Chondrocyte (in vitro differentiated cells): ENCODE data around the gene ARHGEF4. TPM values are rescaled to one million over a fixed set of nuclear protein-coding genes. Genes with fewer than 3 reads are reported as not detected.
"Not testable (repeated sequence)": the region's sequence is repeated elsewhere in the genome, so short reads cannot be mapped to it uniquely, and the experiment has no call there.

Experiments
- DNase-seq: peaks from one replicate; pipeline ENCODE4 v3.0.0; 2021; ENCODE audit warnings: mixed read lengths, low spot score
- H3K27ac Mint-ChIP-seq: one replicate; pipeline ENCODE4 v1.8.0; 2021; ENCODE audit warnings: mild to moderate bottlenecking, moderate library complexity, mixed read lengths; ENCODE audit not compliant: unreplicated experiment
- H3K27me3 Mint-ChIP-seq: 2 replicates; pipeline ENCODE4 v1.8.0; 2021; ENCODE audit warnings: low read depth, mixed read lengths
- H3K36me3 Mint-ChIP-seq: 2 replicates; pipeline ENCODE4 v1.8.0; 2021; ENCODE audit warnings: low read depth, mixed read lengths
- H3K4me1 Mint-ChIP-seq: 2 replicates; pipeline ENCODE4 v1.8.0; 2021; ENCODE audit warnings: low read depth, mild to moderate bottlenecking, mixed read lengths
- H3K4me3 Mint-ChIP-seq: one replicate; pipeline ENCODE4 v1.8.0; 2021; ENCODE audit warnings: mild to moderate bottlenecking, moderate library complexity, mixed read lengths; ENCODE audit not compliant: unreplicated experiment
- H3K9me3 Mint-ChIP-seq: 2 replicates; pipeline ENCODE4 v1.8.0; 2021; ENCODE audit warnings: low read depth, mixed read lengths
- total RNA-seq: library from RNA; stranded (reverse); gene quantifications from 3 replicates; pipeline ENCODE4 v1.2.1, GENCODE V29; 2021
- TF ChIP-seq, protein P1 (sequence below): fragments of 200-600 bp; sonication (generic); IDR thresholded peaks from 2 replicates; pipeline ENCODE4 v1.5.0; 2021; ENCODE audit warnings: antibody characterized with exemption, mild to moderate bottlenecking, moderate library complexity

The ARHGEF4 gene
- total RNA-seq, 1 donor from 2014 or later = 12.3 TPM

GRCh38 chr2:131064589-131065512 is 228.1 kb downstream of the ARHGEF4 start:
- H3K27ac Mint-ChIP-seq = peak overlapping the region; percentile 9

DNA sequence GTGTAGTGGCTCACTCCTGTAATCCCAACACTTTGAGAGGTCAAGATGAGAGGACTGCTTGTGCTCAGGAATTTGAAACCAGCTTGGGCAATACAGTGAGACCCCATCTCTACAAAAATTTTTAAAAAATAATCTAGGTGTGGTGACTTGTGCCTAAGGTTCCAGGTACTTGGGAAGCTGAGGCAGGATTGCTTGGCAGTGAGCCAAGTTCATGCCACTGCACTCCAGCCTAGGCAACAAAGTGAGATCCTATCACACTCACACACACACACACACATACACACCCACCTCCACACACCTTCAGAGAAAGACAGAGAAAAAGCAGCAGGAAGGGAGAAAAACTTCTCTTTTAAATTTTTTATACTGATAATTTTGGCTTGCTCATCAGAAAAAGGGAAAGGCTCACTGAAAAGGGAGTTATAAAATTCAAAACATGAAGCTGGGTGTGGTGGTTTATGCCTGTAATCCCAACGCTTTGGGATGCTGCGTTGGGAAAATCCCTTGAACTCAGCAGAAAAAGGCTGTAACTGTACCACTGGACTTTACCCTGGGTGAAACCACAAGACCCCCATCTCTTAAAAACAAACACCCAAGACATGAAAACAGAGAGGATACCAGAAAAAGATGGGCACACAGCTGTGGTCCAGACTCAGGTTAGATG is 230.9 kb downstream of the ARHGEF4 start:
- H3K27me3 Mint-ChIP-seq = no peaks in the 10 kb centered on the region
- H3K27ac Mint-ChIP-seq = no peak overlapping the region
- TF ChIP-seq, protein P1, sequence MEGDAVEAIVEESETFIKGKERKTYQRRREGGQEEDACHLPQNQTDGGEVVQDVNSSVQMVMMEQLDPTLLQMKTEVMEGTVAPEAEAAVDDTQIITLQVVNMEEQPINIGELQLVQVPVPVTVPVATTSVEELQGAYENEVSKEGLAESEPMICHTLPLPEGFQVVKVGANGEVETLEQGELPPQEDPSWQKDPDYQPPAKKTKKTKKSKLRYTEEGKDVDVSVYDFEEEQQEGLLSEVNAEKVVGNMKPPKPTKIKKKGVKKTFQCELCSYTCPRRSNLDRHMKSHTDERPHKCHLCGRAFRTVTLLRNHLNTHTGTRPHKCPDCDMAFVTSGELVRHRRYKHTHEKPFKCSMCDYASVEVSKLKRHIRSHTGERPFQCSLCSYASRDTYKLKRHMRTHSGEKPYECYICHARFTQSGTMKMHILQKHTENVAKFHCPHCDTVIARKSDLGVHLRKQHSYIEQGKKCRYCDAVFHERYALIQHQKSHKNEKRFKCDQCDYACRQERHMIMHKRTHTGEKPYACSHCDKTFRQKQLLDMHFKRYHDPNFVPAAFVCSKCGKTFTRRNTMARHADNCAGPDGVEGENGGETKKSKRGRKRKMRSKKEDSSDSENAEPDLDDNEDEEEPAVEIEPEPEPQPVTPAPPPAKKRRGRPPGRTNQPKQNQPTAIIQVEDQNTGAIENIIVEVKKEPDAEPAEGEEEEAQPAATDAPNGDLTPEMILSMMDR = no peak
- peaks cover 17% of the 10 kb centered on the region for H3K4me1 Mint-ChIP-seq
- H3K4me3 Mint-ChIP-seq = no peak overlapping the region
- H3K9me3 Mint-ChIP-seq = no peaks in the 10 kb centered on the region
- H3K36me3 Mint-ChIP-seq = peaks cover 21% of the 10 kb centered on the region
- DNase-seq = no peak

More at GRCh38 chr2:131064589-131065512, 228.1 kb downstream of the ARHGEF4 start:
- H3K4me3 Mint-ChIP-seq = no peak overlapping the region
- H3K4me1 Mint-ChIP-seq = peaks cover 32% of the 10 kb centered on the region
- peaks cover 9% of the 10 kb centered on the region for H3K36me3 Mint-ChIP-seq
- TF ChIP-seq, protein P1 = no peak
- DNase-seq = no peak
- no peaks in the 10 kb centered on the region for H3K9me3 Mint-ChIP-seq
- no peaks in the 10 kb centered on the region for H3K27me3 Mint-ChIP-seq

- Mint-ChIP-seq H3K36me3 (peaks cover 21% of the 10 kb centered on the region), H3K4me1 (peaks cover 17% of the 10 kb centered on the region)
- H3K4me3 Mint-ChIP-seq, DNase-seq, H3K27ac Mint-ChIP-seq, H3K27me3 Mint-ChIP-seq, H3K9me3 Mint-ChIP-seq: not testable (repeated sequence)
Measured at GRCh38 chr2:131068172-131068571, 231.5 kb downstream of the ARHGEF4 start.

DNA sequence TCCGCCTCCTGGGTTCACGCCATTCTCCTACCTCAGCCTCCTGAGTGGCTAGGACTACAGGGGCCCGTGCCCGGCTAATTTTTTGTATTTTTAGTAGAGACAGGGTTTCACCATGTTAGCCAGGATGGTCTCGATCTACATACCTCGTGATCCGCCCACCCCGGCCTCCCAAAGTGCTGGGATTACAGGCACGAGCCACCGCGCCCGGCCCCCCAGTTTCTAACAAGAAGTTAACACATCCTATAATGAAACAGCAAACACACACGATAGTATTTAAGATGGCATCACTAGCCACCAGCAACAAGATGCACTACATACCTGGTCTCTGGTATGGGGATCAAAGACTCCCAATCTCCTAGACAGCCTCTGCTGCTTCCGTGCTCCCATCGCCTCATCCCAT is 238.9 kb downstream of the ARHGEF4 start:
- DNase-seq, H3K27ac Mint-ChIP-seq, H3K4me3 Mint-ChIP-seq, H3K4me1 Mint-ChIP-seq, H3K27me3 Mint-ChIP-seq, H3K9me3 Mint-ChIP-seq: not testable (repeated sequence)
- H3K36me3 Mint-ChIP-seq = peaks cover 37% of the 10 kb centered on the region

- no peak overlapping the region for H3K4me3 Mint-ChIP-seq
- H3K9me3 Mint-ChIP-seq = no peaks in the 10 kb centered on the region
- TF ChIP-seq, protein P1 = no peak
- H3K27me3 Mint-ChIP-seq = no peaks in the 10 kb centered on the region
- no peak for DNase-seq
- H3K27ac Mint-ChIP-seq = no peak overlapping the region
- peaks cover 4% of the 10 kb centered on the region for H3K4me1 Mint-ChIP-seq
- H3K36me3 Mint-ChIP-seq = peaks cover 37% of the 10 kb centered on the region
Measured at GRCh38 chr2:131076707-131077106, 240.0 kb downstream of the ARHGEF4 start.

DNA sequence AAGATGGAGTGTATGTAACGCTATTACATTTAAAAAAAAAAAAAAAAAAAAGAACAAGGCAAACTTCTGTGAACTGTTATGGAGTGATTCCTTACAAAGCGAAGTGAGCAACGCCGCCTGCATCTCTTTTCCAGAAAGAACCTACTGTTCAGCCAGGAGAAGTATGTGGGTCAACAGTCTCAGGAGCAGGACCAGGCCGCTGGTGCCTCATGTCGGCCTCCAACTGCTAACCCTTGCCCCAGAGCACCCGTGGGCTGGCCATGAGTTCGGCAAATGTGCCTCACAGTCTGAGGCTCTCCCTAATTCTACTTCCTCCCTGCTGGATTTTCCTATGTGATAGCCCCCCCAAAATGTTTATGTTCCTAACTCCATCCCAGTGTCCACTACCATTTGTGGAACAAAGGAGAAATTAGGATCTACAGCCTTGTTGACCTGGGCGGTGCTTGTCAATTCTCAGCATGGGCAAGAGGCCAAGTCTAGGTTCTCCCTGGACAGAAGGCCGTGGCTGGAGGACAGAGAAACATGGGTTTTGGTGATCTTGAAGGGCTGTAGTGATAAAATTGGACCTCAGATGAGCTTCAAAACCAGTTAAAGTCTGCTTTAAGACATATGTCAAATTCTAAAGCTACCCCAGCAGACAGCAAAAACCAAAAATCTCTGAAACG is 240.6 kb downstream of the ARHGEF4 start:
- Mint-ChIP-seq H3K4me1 (peaks cover 4% of the 10 kb centered on the region), H3K27ac (no peak overlapping the region), H3K9me3 (no peaks in the 10 kb centered on the region), H3K36me3 (peaks cover 40% of the 10 kb centered on the region), H3K27me3 (no peaks in the 10 kb centered on the region), H3K4me3 (no peak overlapping the region)
- no peak for DNase-seq
- TF ChIP-seq, protein P1 = no peak
